CD14-positive monocyte (primary cell): Measurements from ENCODE around the gene TMEM14A. TPM values are rescaled to one million over a fixed set of nuclear protein-coding genes. Genes with fewer than 3 reads are reported as not detected.

Source experiments
- DNase-seq, 3 donors: peaks; one replicate each; pipeline ENCODE4 v3.0.0-alpha.2; 2011 to 2022
- H2AFZ ChIP-seq: 2 replicates; pipeline ENCODE4 v1.6.0; 2012; ENCODE audit warnings: mild to moderate bottlenecking, low read depth, low read length, inconsistent platforms; ENCODE audit not compliant: insufficient read depth, poor library complexity, severe bottlenecking
- H3K27ac ChIP-seq, 2 donors: 1 replicate in 1 of 2; 2 replicates in 1 of 2; pipeline ENCODE4 v1.5.1; 2012 to 2013; ENCODE audit warnings: low read length in 2 of 2, control low read depth in 1 of 2, inconsistent platforms in 1 of 2, low read depth in 1 of 2, mild to moderate bottlenecking in 1 of 2
- H3K27me3 ChIP-seq, 2 donors: one replicate each; pipeline versions ENCODE4 v1.6.0 to v1.6.1; 2011 to 2013; ENCODE audit warnings: low read length in 2 of 2; ENCODE audit not compliant: control insufficient read depth in 2 of 2, insufficient read depth in 2 of 2
- H3K36me3 ChIP-seq, 2 donors: replicated peaks in 1 of 2; 1 replicate in 1 of 2; 2 replicates in 1 of 2; pipeline versions ENCODE4 v1.5.1 to v1.6.1; 2012 to 2013; ENCODE audit warnings: low read length in 2 of 2, control low read depth in 1 of 2, inconsistent platforms in 1 of 2, mild to moderate bottlenecking in 1 of 2; ENCODE audit not compliant: insufficient read depth in 2 of 2, control insufficient read depth in 1 of 2
- H3K4me1 ChIP-seq, 2 donors: 1 replicate in 1 of 2; 2 replicates in 1 of 2; pipeline versions ENCODE4 v1.5.1 to v1.6.1; 2012 to 2013; ENCODE audit warnings: low read length in 2 of 2, control low read depth in 1 of 2, inconsistent platforms in 1 of 2, mild to moderate bottlenecking in 1 of 2, moderate library complexity in 1 of 2; ENCODE audit not compliant: insufficient read depth in 2 of 2, control insufficient read depth in 1 of 2
- H3K4me2 ChIP-seq: replicated peaks from 2 replicates; pipeline ENCODE3; 2012; ENCODE audit warnings: low read length, moderate library complexity, mild to moderate bottlenecking; ENCODE audit not compliant: poor library complexity, severe bottlenecking; ENCODE audit errors: extremely low read depth
- H3K4me3 ChIP-seq, 3 experiments: fragments of 200-600 bp in 1 of 3; sonication (generic) in 1 of 3; replicated peaks in 1 of 3; 1 replicate in 2 of 3; 2 replicates in 1 of 3; pipeline ENCODE4 v1.5.1; 2011 to 2013; ENCODE audit warnings: low read length in 3 of 3, mild to moderate bottlenecking in 3 of 3, control low read depth in 2 of 3, low read depth in 2 of 3, inconsistent platforms in 1 of 3, moderate library complexity in 1 of 3
- H3K79me2 ChIP-seq: 2 replicates; pipeline ENCODE4 v1.6.0; 2012; ENCODE audit warnings: mild to moderate bottlenecking, control low read depth, inconsistent platforms, low read length, moderate library complexity; ENCODE audit not compliant: insufficient read depth
- H3K9ac ChIP-seq: 2 replicates; pipeline ENCODE4 v1.6.0; 2017; ENCODE audit warnings: low read length, mild to moderate bottlenecking; ENCODE audit not compliant: insufficient read depth, poor library complexity, severe bottlenecking
- H3K9me3 ChIP-seq, 2 donors: replicated peaks in 1 of 2; 1 replicate in 1 of 2; 2 replicates in 1 of 2; pipeline versions ENCODE4 v1.5.1 to v1.6.1; 2012 to 2013; ENCODE audit warnings: low read length in 2 of 2, control low read depth in 1 of 2; ENCODE audit not compliant: control insufficient read depth in 1 of 2, insufficient read depth in 1 of 2
- H4K20me1 ChIP-seq: 2 replicates; pipeline ENCODE4 v1.6.0; 2012; ENCODE audit warnings: mild to moderate bottlenecking, low read length, control low read depth, moderate library complexity; ENCODE audit not compliant: insufficient read depth
- H3K27ac Mint-ChIP-seq, 7 donors: one replicate each; pipeline ENCODE4 v1.8.0; 2020; ENCODE audit warnings: mild to moderate bottlenecking in 7 of 7, mixed read lengths in 7 of 7, moderate library complexity in 6 of 7, inconsistent platforms in 2 of 7
- H3K27me3 Mint-ChIP-seq, 3 donors: one replicate each; pipeline ENCODE4 v1.8.0; 2021 to 2022; ENCODE audit warnings: low read depth in 3 of 3, mild to moderate bottlenecking in 3 of 3, mixed read lengths in 3 of 3, moderate library complexity in 3 of 3, inconsistent platforms in 1 of 3
- H3K36me3 Mint-ChIP-seq, 2 donors: one replicate each; pipeline ENCODE4 v1.8.0; 2020; ENCODE audit warnings: mixed read lengths in 2 of 2, inconsistent platforms in 1 of 2, mild to moderate bottlenecking in 1 of 2
- H3K4me1 Mint-ChIP-seq: one replicate; pipeline ENCODE4 v1.8.0; 2020; ENCODE audit warnings: mild to moderate bottlenecking, mixed read lengths
- H3K4me3 Mint-ChIP-seq, 2 donors: one replicate each; pipeline ENCODE4 v1.8.0; 2020; ENCODE audit warnings: mild to moderate bottlenecking in 2 of 2, mixed read lengths in 2 of 2, moderate library complexity in 1 of 2
- H3K9me3 Mint-ChIP-seq, 7 donors: one replicate each; pipeline ENCODE4 v1.8.0; 2020 to 2022; ENCODE audit warnings: mixed read lengths in 7 of 7, mild to moderate bottlenecking in 6 of 7, moderate library complexity in 6 of 7, inconsistent platforms in 2 of 7
- WGBS: methylation state at CpG from one replicate; pipeline ENCODE4 v1.1.5; 2013; ENCODE audit warnings: missing lambda C conversion rate; ENCODE audit not compliant: insufficient coverage; 5-methylcytosine and 5-hydroxymethylcytosine counted together
- intact Hi-C, 2 donors: fragments of 100-400 bp; cut with micrococcal nuclease; formaldehyde crosslinking; loops; one replicate each; pipeline versions ENCODE4 v1.15.0 to v1.15.1; 2023
- polyA plus RNA-seq, 3 donors: library from polyadenylated mRNA; depleted of rRNA in 1 of 3; unstranded in 2 of 3; stranded (reverse) in 1 of 3; fragments of 300-500 nt in 2 of 3; fragments of >200 nt in 1 of 3; fragmentation: Illumina TruSeq in 2 of 3; gene quantifications; 1 replicate in 2 of 3; 2 replicates in 1 of 3; pipeline ENCODE4 v1.2.3, GENCODE V29; 2012 to 2021
- TF ChIP-seq, protein P1 (sequence below): fragments of 200-600 bp; IDR thresholded peaks from one replicate; pipeline ENCODE4 v1.8.0; 2022; ENCODE audit warnings: antibody characterized with exemption, mild to moderate bottlenecking

TMEM14A gene
- polyA plus RNA-seq, 3 donors = 0.08 to 0.23 (median 0.20) TPM

DNA sequence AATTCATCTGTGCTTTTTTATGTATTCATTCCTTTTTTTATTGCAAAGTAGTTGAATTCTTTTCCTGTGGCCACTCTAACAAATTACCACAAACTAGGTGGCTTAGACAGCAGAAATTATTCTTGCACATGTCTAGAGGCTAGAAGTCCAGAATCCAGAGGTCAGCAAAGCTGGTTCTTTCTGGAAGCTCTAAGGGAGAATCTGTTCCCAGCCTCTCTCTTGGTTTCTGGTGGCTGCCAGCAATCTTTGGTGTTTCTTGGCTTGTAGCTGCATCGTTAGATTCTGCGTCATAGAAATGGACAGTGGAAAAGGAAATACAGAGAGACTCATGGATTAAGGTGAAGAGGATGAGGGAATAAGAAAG lies 53.1 kb downstream of the TMEM14A start:
- Mint-ChIP-seq H3K27me3 (peaks cover 1 to 6% (median 4%) of the 10 kb centered on the region in 3 donors), H3K4me3 (no peak overlapping the region), H3K9me3 (peaks cover 0 to 5% (median 0%) of the 10 kb centered on the region in 7 donors), H3K4me1 (no peaks in the 10 kb centered on the region), H3K27ac (no peak overlapping the region), H3K36me3 (no peaks in the 10 kb centered on the region)
- intact Hi-C loops = no loop called here
- no peaks in the 10 kb centered on the region for H3K36me3 ChIP-seq
- no peaks in the 10 kb centered on the region for H3K4me1 ChIP-seq
- no peak overlapping the region for H3K4me3 ChIP-seq
- no peak for DNase-seq
- TF ChIP-seq, protein P1, sequence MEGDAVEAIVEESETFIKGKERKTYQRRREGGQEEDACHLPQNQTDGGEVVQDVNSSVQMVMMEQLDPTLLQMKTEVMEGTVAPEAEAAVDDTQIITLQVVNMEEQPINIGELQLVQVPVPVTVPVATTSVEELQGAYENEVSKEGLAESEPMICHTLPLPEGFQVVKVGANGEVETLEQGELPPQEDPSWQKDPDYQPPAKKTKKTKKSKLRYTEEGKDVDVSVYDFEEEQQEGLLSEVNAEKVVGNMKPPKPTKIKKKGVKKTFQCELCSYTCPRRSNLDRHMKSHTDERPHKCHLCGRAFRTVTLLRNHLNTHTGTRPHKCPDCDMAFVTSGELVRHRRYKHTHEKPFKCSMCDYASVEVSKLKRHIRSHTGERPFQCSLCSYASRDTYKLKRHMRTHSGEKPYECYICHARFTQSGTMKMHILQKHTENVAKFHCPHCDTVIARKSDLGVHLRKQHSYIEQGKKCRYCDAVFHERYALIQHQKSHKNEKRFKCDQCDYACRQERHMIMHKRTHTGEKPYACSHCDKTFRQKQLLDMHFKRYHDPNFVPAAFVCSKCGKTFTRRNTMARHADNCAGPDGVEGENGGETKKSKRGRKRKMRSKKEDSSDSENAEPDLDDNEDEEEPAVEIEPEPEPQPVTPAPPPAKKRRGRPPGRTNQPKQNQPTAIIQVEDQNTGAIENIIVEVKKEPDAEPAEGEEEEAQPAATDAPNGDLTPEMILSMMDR = no peak
- H3K4me2 ChIP-seq = no peak overlapping the region
- H3K79me2 ChIP-seq = no peaks in the 10 kb centered on the region
- no peak overlapping the region for H3K9ac ChIP-seq
- H4K20me1 ChIP-seq = no peaks in the 10 kb centered on the region
- no peaks in the 10 kb centered on the region for H3K27me3 ChIP-seq
- no peak overlapping the region for H2AFZ ChIP-seq
- H3K27ac ChIP-seq = no peak overlapping the region
- WGBS = 80% methylated on average over 2 of the region's 2 CpGs
- no peaks in the 10 kb centered on the region for H3K9me3 ChIP-seq

DNA sequence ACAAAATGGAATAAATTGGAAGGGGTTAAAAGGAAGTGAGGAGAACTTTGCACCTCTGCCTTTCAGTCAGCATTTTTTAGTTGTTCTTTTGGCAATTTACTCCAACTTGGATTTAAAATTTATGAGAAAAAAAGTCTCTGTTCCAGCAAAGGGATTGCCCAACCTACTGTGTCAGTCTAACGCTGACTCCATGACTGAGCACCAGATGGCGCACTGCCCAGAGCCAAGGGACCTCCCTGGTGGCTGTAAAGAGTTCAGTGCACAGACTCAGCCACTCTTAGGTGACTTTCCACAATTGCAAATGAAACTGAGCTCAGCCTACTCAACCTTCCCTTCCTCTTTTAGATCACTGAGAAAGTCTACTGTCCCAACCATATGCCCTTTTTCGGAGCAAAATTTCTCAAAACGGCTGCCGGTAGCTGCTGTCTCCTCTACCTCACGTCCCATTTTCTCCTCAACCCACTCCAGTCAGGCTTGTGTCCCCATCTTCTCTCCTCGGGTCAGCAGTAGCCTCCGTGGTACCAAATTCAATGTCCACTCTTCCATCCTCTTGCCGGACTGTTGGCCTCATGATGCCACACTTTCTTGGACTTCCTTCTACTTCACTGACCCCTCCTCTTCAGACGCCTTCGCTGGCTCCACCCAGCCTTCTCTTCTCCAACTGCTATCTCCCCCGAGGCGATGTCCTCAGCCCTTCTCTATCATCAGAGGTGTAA lies 53.7 kb downstream of the TMEM14A start:
- WGBS = 83% methylated on average over 13 of the region's 13 CpGs
- Histone ChIP-seq H3K9ac (no peak overlapping the region), H4K20me1 (no peaks in the 10 kb centered on the region), H3K9me3 (no peaks in the 10 kb centered on the region), H3K36me3 (no peaks in the 10 kb centered on the region), H3K4me3 (no peak overlapping the region), H3K27me3 (no peaks in the 10 kb centered on the region), H3K27ac (no peak overlapping the region), H3K79me2 (no peaks in the 10 kb centered on the region), H2AFZ (no peak overlapping the region), H3K4me2 (no peak overlapping the region), H3K4me1 (no peaks in the 10 kb centered on the region)
- Mint-ChIP-seq H3K4me3 (peak overlapping the region in 1 of 2 donors; percentile 23), H3K36me3 (no peaks in the 10 kb centered on the region), H3K4me1 (no peaks in the 10 kb centered on the region), H3K27ac (no peak overlapping the region), H3K9me3 (peaks cover 0 to 5% (median 0%) of the 10 kb centered on the region in 7 donors), H3K27me3 (peaks cover 1 to 6% (median 4%) of the 10 kb centered on the region in 3 donors)
- intact Hi-C loops = no loop called here
- peak; percentile 15 to 33 (median 17) for DNase-seq
- TF ChIP-seq, protein P1 = no peak
